GM11168 (cell line): ENCODE data around the gene DACT1.

Experiments used
- in situ Hi-C: fragments of 300-500 bp; cut with MboI; formaldehyde crosslinking; loops from one replicate; pipeline ENCODE4 v1.12.0; 2022; ENCODE audit warnings: low sequenced_read_pairs; ENCODE audit not compliant: unreplicated experiment

The DACT1 gene

DNA sequence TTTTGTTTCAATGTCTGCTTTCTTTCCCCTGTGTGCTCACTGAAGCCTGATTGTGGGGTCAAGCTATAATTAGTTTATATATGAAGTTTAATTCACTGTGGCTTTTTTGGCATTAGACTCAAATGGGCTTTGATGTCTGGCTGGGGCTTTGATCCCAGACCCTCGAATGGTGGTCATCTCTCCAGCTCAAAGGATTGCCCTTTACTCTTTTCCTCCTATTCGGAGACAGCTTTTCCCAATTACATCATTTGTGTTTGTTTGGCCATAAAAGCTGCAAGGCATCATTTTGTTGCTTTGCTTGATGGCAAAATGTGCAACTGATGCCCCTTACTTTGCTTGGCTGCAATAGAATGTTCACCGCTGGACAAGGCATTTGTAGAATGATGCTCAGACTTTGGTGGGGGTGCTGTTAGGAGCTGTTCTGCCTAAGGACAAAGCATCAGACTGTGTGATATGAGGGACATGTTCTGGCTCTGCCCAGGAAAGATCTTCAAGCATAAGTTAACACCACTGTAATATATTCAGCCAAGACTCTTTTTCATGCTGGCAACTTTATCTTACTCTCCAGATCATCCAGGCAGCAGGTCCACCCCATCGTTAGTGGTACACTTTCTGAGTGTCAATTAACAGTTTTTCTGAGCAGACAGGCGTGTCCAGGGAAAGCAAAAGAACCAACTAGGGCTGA, 3.2 kb upstream of the DACT1 start:
- in situ Hi-C loops, result no loop called here

DNA sequence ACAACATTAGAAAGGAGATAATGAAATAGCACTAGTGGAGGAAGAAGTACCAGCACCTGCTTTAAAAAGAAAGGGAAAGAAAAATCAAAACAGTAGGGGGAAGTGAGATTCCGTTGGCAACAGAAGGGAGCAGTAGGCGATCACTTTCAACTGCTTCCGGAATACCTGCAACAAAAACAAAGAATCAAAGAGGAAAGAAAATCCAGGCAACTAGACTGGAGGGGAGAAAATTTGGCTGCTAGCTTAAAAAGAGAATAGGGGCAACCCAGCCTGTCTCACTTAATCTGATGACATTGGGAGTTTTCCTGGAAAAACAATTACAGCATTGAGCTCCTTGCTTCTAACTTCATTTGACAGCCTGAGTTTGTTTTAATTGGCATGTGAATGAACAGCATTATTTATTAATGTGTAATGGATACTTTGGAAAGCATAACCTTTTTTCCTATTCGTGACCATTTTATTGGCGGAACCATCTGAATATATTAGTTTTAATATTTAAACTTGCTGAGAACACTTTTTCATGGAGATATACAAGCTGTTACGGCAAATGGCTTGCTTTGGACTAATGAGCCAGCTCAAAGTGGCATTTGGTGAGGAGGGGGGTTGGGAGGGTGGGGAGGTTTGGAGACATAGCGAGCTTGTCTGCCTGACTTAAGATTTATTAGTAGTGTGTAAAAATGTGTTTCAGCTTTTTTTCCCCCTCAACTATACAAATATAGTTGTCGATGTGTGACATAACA, 2.5 kb upstream of the DACT1 start:
- in situ Hi-C loops, result no loop called here

DNA sequence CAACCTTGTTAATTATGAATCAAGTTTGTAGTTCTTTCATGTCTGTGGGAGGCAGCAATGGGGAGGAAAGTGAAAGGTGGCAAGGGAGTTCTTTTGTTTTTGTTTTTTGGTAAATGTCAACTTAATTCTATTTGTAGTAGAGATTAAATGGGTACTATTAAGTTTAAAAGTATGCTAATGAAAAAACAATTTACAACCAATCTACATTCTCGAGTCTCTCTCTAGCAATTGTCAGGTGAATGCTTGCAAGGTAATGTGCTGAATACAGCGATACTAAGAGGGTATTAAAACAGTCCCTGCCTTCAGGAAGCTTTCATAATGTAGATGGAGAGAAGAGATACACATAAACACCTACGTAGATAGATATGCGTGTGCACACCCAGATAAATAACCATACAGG, 1.6 kb upstream of the DACT1 start:
- in situ Hi-C loops, result no loop called here

DNA sequence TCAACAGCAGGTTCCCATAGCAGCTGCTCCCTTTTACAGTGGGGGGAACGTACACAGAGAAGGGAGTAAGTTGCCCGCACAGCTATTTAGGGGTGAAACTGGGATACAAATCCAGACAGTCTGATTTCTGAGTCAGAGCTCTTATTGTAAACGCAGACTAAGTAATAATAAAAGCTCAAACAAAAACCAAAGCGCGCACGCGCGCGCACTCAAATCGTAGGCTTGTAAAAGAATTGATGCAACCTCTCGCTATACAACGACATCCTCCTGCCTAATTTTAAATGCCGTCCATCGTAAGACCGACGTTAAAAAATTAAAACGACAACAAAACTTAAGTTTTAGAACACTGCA, 747 bp upstream of the DACT1 start:
- in situ Hi-C loops, result no loop called here

DNA sequence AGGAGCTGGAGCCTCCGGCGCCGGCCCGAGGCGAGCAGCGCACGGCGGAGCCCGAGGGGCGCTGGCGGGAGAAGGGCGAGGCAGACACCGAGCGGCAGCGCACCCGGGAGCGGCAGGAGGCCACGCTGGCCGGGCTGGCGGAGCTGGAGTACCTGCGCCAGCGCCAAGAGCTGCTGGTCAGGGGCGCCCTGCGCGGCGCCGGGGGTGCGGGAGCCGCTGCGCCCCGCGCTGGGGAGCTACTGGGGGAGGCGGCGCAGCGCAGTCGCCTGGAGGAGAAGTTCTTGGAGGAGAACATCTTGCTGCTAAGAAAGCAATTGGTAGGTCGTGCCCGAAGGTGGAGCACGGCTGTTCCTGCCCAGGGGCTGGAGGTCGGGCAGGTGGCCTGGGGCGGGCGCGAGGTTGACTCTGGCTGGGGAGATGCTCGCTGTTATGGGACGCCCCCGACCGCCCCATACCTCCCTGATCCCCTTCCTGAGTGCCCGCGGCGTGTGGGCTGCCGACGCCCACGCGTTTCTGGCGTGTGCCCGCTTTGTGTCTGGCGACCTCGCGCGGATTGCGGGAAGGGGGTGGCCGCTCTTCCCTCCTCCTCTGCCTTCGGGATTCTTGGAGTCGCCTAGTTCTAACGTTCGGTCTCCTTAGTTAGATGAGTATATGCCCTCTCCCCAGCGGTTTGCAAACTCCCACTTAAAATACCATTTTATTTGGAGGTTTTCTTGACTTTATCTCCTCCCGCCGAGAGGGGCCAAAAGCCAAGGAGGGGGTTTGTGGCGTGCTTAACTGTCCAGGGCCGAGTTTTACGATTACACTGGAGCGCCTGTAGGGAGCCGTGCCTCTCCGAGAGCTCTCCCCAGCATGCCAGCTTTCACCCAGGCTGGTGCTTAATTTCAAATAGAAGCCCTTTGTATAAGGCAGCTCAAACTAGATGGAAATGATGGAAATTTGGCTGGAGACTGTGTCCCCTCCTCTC, 752 bp downstream of the DACT1 start:
- in situ Hi-C loops, result no loop called here

DNA sequence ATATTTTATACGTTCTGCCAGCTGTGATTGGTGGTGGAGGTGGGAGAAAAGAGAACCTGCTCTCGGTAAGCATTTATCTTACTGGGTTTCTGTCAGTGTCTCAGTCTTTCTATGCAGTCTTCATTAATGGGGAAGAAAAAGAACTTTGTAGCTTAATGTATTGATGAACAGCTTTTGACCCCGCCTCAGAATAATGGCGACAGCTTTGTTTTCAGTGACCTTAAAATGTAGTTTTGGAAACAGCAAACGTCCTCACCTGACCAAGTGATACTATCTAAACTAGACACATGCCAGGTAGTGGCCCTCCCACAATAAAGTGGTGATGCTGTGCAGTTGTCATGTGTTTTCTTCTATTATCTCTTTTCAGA, 1.4 kb downstream of the DACT1 start:
- in situ Hi-C loops, result no loop called here

DNA sequence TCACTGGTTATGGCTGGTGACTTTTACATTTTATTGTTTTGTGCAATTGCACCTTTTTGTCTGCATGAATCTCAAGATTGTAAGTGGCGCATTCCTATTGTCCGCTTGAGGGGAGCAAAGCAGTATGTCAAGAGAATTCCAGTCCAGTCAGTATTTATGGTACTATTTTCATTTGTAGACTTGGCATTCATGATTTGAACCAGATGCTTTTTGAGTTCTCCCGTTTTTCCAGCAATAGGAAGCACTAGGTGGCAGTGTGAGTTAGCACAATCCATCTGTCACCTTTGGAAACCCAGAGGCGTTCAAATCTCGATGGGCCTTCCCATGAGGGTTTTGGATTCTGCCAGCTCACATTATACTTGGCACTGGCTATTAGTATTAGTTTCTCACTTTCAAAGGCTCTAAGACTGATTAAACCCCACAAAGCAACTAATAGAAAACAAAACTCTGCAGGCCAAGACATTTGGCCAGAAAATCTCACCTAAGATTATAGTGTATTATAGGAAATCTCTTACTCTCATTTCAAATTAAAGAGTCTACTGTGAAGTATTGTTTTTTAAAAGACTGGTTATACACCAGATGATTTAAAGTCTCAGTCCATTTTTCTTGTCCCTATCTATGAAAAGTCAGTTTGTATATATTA, 2.2 kb downstream of the DACT1 start:
- in situ Hi-C loops, result no loop called here

DNA sequence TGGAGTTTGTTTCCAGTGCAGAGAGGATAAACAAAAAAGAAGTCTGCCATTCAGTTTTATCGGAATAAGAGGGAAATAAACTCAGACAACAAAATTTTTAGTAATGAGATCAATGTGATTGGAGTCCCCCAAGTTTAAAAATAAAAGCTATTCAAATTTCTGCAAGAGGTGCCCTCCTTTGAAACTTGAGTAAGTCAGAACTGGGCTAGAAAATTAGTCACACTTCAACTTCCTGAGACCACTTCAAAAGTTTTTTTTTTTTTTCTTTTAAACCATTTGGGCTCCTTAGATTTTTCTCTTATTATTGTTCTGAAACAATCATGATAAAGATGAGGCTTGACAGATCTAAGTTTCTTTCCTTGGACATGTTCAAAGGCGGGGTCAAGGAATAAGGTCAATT, 3.2 kb downstream of the DACT1 start:
- in situ Hi-C loops, result no loop called here

DNA sequence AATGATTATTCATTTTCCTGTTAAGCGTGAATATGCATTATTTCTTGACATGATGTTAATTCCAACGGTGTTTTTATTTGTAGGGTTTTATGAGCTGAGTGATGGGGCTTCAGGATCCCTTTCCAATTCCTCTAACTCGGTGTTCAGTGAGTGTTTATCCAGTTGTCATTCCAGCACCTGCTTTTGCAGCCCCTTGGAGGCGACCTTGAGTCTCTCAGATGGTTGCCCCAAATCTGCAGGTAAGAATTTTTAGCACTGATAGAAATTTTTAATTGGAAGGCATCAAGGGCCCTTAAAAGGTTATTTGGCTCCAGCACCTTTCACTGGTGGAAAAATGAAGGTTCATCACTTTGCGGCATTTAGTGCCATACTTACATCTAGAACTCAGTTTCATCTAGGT, 3.7 kb downstream of the DACT1 start:
- in situ Hi-C loops, result no loop called here

DNA sequence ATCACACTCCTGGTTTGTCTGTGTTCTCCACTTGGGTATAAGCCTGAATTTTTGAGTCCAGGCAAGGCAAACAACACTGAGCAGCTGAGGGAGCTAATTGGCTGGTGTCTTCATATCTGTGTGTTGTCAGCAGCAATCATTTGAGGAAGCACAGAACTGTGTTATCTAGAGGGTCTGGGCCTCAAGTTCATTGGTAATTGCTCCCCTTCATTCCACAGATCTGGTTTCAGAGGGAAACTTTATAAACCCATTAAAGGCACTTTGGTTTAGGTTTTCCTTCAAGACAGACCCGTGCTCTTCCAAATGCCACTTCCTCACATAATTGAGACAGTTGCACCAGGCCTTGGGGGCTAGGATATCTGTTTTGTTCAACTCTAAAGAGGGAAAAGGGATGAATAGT, 5.6 kb downstream of the DACT1 start:
- in situ Hi-C loops, result no loop called here

DNA sequence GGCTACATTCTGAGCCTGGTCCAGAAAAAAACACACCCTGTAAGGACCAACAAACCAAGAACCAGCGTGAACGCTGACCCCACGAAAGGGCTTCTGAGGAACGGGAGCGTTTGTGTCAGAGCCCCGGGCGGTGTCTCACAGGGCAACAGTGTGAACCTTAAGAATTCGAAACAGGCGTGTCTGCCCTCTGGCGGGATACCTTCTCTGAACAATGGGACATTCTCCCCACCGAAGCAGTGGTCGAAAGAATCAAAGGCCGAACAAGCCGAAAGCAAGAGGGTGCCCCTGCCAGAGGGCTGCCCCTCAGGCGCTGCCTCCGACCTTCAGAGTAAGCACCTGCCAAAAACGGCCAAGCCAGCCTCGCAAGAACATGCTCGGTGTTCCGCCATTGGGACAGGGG, 7.9 kb downstream of the DACT1 start:
- in situ Hi-C loops, result no loop called here

DNA sequence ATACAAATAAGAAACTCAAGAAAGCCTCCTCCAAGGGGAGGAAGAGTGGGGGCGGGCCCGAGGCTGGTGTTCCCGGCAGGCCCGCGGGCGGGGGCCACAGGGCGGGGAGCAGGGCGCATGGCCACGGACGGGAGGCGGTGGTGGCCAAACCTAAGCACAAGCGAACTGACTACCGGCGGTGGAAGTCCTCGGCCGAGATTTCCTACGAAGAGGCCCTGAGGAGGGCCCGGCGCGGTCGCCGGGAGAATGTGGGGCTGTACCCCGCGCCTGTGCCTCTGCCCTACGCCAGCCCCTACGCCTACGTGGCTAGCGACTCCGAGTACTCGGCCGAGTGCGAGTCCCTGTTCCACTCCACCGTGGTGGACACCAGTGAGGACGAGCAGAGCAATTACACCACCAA, 8.7 kb downstream of the DACT1 start:
- in situ Hi-C loops, result no loop called here

DNA sequence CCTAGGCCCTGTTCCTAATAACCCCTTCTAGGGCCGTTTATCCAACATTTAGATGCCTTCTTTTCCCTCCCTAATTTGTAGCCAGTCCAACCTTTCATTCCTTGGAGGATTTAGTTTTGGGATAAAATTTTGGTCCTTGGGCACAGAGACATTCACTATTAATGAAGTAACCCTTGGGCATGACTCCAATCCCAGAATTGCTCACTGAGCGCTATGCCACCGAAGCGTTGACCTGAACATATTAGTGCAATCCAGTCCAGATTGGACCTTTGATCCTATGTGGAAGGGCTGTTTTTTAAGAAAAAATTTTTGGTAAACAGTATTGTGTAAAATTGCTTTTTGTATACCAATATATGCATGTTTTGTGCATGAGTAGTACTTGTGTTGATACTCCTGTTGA, 10.0 kb downstream of the DACT1 start:
- in situ Hi-C loops, result no loop called here

DNA sequence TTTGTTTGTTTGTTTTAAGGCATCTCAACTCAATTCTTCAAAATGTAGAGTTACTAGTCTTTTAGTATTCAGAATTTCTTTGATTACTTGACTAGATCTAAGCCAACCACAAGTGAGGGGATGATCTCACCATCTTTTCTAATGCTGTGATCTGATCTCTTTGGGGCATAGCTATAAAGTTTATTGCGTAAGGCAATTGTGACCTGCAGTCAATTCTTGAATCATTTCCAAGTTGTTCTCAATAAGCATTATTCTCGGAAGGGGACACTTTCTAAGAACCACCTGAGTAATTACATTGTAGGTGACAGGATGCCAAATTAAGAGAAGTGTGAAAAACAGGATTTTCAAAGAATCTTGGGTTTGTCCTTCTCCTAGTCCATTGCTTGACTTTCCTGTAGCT, 13.1 kb downstream of the DACT1 start:
- in situ Hi-C loops, result no loop called here

DNA sequence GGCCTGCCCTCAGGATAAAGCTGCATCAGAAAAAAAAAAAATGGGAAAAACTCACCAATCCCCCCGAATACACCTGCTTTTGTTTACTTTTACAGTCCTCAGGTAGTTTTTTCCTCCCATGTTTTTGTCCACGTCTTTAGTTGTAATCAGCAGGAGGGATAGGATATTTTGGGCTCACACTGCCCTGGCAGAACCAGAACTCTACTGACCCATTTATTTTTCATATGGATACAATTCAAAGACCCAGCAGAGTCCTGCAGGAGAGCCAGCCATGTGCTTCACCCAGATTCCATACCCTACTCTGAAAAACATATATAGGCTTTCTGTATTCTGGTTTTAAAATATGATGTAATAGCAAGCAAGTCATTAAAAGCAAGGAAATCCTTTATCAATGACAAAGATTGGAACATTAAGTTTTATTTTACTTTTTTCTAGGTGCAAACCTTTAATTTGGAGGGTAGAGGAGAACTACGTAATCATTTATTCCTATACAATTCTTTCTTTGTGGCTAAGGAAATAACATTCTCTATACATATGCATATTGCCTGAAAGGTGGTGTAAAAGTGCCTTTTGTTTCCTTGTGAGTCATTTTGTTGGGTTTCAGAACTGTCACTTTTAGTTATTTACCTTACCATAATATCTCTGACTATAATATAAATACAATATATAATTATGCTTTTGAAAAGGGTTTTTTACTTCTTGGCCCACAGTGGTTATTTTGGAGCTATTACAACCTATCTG, 19.1 kb downstream of the DACT1 start:
- in situ Hi-C loops, result no loop called here

DNA sequence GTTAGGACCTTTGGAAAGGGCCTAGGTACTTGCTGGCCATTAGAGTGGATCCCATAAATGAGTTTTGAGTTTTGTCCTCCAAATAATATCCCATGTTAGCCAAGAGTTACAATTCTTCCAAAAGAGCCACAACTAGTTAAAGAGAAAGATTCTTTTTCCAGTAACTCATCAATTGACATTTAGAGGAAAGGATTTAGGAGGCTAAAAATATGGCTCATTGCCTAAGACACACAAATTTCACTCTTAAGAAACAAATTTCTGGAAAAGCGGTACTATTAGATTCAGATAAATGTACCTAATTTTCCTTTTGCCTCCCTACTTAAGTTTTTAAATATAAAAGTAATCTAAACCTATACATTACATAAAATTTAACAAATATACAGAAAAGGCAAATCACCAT, 21.3 kb downstream of the DACT1 start:
- in situ Hi-C loops, result no loop called here

DNA sequence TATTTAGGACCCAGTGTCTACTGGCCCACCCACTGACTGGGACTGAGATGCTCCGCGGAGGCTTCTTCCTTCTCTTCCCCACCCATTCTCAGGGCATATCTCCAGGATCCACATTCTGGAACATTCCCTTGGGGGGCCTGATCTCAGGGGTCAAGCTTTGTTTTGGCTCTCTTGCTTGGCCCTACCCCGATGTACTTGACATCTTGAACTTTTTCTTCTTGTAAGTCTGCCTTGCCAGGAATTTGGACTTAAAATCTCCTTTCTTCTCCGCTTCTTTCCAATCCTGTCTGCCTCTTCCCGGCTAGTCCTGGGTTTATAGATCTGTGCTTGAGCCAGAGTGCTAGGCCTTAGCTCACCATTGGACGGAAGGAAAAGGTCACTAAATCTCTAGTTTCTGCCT, 22.1 kb downstream of the DACT1 start:
- in situ Hi-C loops, result no loop called here

DNA sequence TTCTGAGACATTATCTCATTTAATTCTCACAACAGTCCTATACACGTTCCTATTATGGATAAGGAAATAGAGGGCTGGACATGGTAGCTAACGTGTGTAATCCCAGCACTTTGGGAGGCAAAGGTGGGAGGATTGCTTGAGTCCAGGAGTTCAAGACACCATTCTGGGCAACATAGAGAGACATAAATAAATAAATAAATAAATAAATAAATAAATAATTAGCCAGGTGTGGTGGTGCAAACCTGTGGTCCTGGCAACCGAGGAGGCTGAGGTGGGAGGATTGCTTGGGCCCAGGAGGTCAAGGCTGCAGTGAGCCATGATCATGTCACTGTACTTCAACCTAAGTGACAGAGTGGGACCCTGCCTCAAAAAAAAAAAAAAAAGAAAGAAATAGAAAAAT, 22.6 kb downstream of the DACT1 start:
- in situ Hi-C loops, result no loop called here

DNA sequence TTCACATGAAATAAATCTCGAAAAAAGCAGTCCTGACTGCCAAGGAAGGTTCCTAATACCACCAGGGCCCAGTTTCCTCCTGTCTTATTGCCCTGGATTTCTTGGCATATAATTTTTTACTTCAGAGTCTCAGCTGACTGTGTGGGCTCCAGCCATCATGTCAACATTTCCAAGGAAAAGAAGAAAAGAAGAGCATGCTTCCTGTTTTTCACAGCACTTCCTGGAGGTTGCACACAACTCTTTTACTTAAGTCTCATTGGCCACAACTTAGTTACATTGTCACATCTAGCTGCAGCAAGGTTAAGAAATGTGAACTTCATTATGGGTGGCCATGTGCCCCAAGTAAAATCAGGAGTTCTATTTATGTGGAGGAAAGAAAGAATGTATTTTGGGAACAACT, 24.3 kb downstream of the DACT1 start:
- in situ Hi-C loops, result no loop called here

DNA sequence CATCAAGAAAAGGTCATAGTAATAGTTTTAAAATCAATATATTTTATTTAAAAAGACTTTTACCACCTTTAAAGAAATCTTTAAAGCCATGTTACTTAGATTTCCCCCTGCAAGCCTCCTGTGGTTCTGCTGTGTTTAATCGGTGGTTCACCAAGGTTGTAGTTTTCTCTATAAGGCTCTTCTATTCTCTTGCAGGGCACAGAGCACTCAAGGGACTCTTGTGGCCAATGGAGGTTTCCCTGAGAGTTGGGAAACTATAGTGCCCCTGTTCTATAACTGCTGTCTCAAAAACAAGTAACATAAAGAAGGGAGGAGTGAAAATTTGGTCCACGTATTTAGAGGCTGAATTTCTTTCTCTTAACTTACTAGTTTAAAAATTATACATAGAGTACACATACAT, 25.0 kb downstream of the DACT1 start:
- in situ Hi-C loops, result no loop called here
